Body of pancreas (tissue), 4 donors: Measurements from ENCODE around the gene COL12A1.

Source experiments
- CTCF ChIP-seq, 7 experiments: fragments of 450-650 bp in 4 of 7; fragments of 200-600 bp in 3 of 7; sonication (generic) in 3 of 7; IDR thresholded peaks; one replicate each; pipeline ENCODE4 v1.5.1; 2016 to 2019; ENCODE audit warnings: antibody characterized with exemption in 7 of 7
- POLR2A ChIP-seq, 3 donors: fragments of 450-650 bp; IDR thresholded peaks; one replicate each; pipeline ENCODE4 v1.6.1; 2016; ENCODE audit warnings: antibody characterized with exemption in 3 of 3, mild to moderate bottlenecking in 2 of 3

- no peak for TF ChIP-seq CTCF (IDR thresholded peaks at IDR 0.05)
- no peak for TF ChIP-seq POLR2A (IDR thresholded peaks at IDR 0.05)
Observed at GRCh38 chr6:75081921-75082320, 123.9 kb downstream of the COL12A1 start.
